ENCODE measurements around the gene PREX1. TPM values are rescaled to one million over a fixed set of nuclear protein-coding genes. Genes with fewer than 3 reads are reported as not detected.

PREX1 gene
- total RNA-seq, 4 donors from 2014 or later: 9.9 to 150 (median 18.4) TPM

DNA sequence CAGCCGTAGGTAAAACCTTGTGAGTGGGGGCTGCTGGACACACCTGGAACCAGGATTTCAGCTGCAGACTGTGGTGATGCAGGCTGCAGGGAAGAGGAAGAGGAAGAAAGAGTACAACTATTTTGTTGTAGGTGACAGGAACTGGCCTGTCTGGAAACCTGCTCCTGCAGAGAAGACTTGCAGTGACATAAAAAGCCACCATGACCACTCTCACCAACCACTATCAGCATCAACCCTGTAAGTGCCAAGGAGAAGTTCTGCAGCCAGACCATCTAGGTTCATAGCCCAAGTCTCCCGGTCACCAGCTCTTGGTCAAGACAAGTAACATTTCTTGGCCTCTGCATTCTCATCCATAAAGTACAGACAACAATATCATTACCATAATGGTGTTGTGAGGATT is 91.2 kb downstream of the PREX1 start:
- no peaks in the 10 kb centered on the region for H3K36me3 ChIP-seq
- no peak for TF ChIP-seq POLR2A (IDR thresholded peaks at IDR 0.05)
- TF ChIP-seq, protein P1, sequence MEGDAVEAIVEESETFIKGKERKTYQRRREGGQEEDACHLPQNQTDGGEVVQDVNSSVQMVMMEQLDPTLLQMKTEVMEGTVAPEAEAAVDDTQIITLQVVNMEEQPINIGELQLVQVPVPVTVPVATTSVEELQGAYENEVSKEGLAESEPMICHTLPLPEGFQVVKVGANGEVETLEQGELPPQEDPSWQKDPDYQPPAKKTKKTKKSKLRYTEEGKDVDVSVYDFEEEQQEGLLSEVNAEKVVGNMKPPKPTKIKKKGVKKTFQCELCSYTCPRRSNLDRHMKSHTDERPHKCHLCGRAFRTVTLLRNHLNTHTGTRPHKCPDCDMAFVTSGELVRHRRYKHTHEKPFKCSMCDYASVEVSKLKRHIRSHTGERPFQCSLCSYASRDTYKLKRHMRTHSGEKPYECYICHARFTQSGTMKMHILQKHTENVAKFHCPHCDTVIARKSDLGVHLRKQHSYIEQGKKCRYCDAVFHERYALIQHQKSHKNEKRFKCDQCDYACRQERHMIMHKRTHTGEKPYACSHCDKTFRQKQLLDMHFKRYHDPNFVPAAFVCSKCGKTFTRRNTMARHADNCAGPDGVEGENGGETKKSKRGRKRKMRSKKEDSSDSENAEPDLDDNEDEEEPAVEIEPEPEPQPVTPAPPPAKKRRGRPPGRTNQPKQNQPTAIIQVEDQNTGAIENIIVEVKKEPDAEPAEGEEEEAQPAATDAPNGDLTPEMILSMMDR (IDR thresholded peaks at IDR 0.05): no peak
- peak overlapping the region in 1 of 4 donors; percentile 10 for H3K27ac ChIP-seq
- no peak for DNase-seq
- no peak overlapping the region for H3K4me3 ChIP-seq
- no peaks in the 10 kb centered on the region for H3K9me3 ChIP-seq
- H3K27me3 ChIP-seq: no peaks in the 10 kb centered on the region
- H3K4me1 ChIP-seq: peaks cover 5 to 23% (median 11%) of the 10 kb centered on the region in 4 donors

DNA sequence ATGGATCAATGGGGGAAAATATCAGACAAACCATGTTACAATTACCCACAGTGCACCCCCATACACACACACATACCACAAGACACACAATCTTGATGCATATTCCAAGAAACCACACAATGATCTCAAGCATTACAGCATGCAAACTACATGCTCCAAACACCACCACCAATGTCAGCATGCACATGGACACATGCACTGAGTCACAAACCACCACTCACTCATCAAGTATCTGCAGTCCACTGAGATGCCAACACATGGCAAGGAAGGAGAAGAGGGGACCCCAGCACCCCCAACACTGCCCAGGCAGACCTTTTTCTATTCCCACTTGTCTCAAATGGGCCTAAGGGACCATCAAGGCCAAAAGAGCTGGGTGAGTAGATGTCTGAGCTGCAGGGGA is 91.6 kb downstream of the PREX1 start:
- H3K9me3 ChIP-seq: no peaks in the 10 kb centered on the region
- H3K4me3 ChIP-seq: no peak overlapping the region
- no peaks in the 10 kb centered on the region for H3K36me3 ChIP-seq
- TF ChIP-seq POLR2A (IDR thresholded peaks at IDR 0.05): no peak
- TF ChIP-seq, protein P1 (IDR thresholded peaks at IDR 0.05): no peak
- H3K4me1 ChIP-seq: peaks cover 5 to 23% (median 11%) of the 10 kb centered on the region in 4 donors
- peak overlapping the region in 1 of 4 donors; percentile 10 for H3K27ac ChIP-seq
- no peaks in the 10 kb centered on the region for H3K27me3 ChIP-seq
- DNase-seq: no peak

DNA sequence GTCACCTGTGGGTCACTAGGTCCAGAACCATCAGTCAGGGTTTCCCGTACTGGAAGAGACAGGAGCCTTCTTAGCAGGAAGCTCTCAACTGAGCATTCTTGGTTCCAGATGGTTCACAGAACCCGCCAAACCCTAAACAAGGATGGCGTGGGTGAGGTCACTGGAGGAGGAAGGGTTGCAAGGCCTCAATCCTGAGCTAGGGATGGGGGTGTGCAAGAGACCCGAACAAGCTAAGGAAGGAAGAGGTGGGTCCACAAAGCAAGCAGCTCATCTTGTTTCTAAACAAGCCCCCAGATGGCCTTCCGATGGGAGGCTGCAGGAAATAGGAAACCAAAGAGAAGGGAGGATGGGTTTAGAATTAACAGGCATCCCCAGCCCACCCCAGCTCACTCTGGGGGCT is 92.7 kb downstream of the PREX1 start:
- Histone ChIP-seq H3K4me1 (peaks cover 5 to 22% (median 11%) of the 10 kb centered on the region in 4 donors), H3K36me3 (no peaks in the 10 kb centered on the region), H3K27me3 (no peaks in the 10 kb centered on the region), H3K4me3 (no peak overlapping the region), H3K9me3 (no peaks in the 10 kb centered on the region), H3K27ac (peak overlapping the region in 1 of 4 donors; percentile 10)
- TF ChIP-seq POLR2A (IDR thresholded peaks at IDR 0.05): no peak
- TF ChIP-seq, protein P1 (IDR thresholded peaks at IDR 0.05): no peak
- DNase-seq: no peak

DNA sequence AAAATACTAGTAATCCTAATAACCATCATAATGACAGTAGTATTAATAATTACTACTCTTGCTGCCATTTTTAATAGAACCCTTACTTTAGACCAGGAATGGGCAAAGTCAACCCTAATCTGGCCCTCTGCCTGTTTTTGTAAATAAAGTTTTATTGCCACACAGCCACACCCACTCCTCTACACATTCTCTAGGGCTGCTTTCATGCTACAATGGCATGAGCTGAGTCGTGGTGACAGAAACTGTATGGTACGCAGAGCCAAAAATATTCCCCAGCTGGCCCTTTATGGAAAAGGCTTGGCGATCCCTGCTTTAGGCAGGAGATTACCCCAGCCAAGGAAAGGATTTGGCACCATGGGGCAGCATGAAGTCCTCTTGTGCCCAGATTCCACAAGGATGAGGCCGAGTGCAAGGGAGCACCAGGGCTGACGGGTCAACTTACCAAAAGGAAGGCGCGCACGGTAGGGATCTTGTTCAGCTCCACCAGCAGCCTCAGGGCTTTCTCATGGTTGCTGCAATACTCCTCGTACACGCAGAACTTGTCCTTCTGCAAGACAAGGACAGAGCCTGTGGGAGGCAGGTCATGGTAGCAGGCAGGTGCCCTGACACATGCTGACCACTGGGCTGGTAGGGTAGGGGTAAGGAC is 93.6 kb downstream of the PREX1 start:
- no peak overlapping the region for H3K4me3 ChIP-seq
- no peak overlapping the region for H3K27ac ChIP-seq
- H3K27me3 ChIP-seq: no peaks in the 10 kb centered on the region
- DNase-seq: no peak
- no peaks in the 10 kb centered on the region for H3K36me3 ChIP-seq
- H3K4me1 ChIP-seq: peaks cover 5 to 13% (median 11%) of the 10 kb centered on the region in 4 donors
- TF ChIP-seq POLR2A (IDR thresholded peaks at IDR 0.05): no peak
- TF ChIP-seq, protein P1 (IDR thresholded peaks at IDR 0.05): no peak
- H3K9me3 ChIP-seq: no peaks in the 10 kb centered on the region

DNA sequence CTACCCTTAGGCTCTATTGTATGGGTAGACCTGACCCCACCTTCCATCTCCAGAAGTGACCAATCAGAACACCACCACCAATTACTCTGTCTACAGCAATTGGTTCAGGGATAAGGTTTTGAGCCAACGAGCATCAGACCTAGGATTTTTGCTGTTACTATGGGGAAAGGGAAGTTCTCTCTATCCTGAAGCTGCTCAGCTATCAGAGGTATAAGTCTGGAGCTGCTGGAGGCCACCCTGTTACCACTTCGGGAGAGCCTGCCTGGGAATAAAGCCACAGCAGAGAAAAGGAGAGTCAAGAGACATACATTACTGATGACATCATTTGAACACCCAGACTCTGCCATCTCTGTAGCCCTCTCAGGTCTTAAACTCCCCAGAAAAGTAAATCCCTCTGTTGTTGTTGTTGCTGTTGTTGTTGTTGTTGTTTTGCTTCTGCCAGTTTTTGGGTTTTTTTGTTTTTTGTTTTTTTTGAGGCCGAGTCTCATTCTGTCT is 94.5 kb downstream of the PREX1 start:
- DNase-seq: no peak
- Histone ChIP-seq H3K27me3 (no peaks in the 10 kb centered on the region), H3K4me1 (peaks cover 3 to 4% (median 4%) of the 10 kb centered on the region in 4 donors), H3K9me3 (no peaks in the 10 kb centered on the region), H3K4me3 (no peak overlapping the region), H3K36me3 (no peaks in the 10 kb centered on the region), H3K27ac (no peak overlapping the region)
- TF ChIP-seq, protein P1 (IDR thresholded peaks at IDR 0.05): no peak
- no peak for TF ChIP-seq POLR2A (IDR thresholded peaks at IDR 0.05)
